Esophagus squamous epithelium (tissue), 4 donors: ENCODE measurements around the gene IQCH.

Source experiments
- POLR2A ChIP-seq, 4 donors: fragments of 450-650 bp; IDR thresholded peaks; one replicate each; pipeline ENCODE4 v1.6.1; 2017; ENCODE audit warnings: antibody characterized with exemption in 4 of 4, mild to moderate bottlenecking in 4 of 4, moderate library complexity in 3 of 4
- TF ChIP-seq, protein P1 (sequence below), 6 experiments: fragments of 450-650 bp in 4 of 6; fragments of 200-600 bp in 2 of 6; sonication (generic) in 2 of 6; IDR thresholded peaks; one replicate each; pipeline ENCODE4 v1.5.1; 2016 to 2019; ENCODE audit warnings: antibody characterized with exemption in 6 of 6, mild to moderate bottlenecking in 4 of 6, moderate library complexity in 4 of 6

GRCh38 chr15:67305506-67305905, 50.9 kb downstream of the IQCH start:
- TF ChIP-seq POLR2A (IDR thresholded peaks at IDR 0.05), result no peak
- TF ChIP-seq, protein P1, sequence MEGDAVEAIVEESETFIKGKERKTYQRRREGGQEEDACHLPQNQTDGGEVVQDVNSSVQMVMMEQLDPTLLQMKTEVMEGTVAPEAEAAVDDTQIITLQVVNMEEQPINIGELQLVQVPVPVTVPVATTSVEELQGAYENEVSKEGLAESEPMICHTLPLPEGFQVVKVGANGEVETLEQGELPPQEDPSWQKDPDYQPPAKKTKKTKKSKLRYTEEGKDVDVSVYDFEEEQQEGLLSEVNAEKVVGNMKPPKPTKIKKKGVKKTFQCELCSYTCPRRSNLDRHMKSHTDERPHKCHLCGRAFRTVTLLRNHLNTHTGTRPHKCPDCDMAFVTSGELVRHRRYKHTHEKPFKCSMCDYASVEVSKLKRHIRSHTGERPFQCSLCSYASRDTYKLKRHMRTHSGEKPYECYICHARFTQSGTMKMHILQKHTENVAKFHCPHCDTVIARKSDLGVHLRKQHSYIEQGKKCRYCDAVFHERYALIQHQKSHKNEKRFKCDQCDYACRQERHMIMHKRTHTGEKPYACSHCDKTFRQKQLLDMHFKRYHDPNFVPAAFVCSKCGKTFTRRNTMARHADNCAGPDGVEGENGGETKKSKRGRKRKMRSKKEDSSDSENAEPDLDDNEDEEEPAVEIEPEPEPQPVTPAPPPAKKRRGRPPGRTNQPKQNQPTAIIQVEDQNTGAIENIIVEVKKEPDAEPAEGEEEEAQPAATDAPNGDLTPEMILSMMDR (IDR thresholded peaks at IDR 0.05), result no peak
